Left ventricle myocardium inferior (tissue), 1 donor: ENCODE data around the gene HELB. TPM values are rescaled to one million over a fixed set of nuclear protein-coding genes. Genes with fewer than 3 reads are reported as not detected.

Source experiments
- DNase-seq: peaks from one replicate; pipeline ENCODE4 v3.0.0-alpha.2; 2020
- H3K27ac ChIP-seq: fragments of 200-600 bp; replicated peaks from 2 replicates; pipeline ENCODE4 v1.8.0; 2021
- H3K27me3 ChIP-seq: fragments of 200-600 bp; 2 replicates; pipeline ENCODE4 v1.8.0; 2021; ENCODE audit warnings: low read depth
- H3K36me3 ChIP-seq: fragments of 200-600 bp; 2 replicates; pipeline ENCODE4 v1.8.0; 2021
- H3K4me1 ChIP-seq: fragments of 200-600 bp; 2 replicates; pipeline ENCODE4 v1.8.0; 2021
- H3K4me3 ChIP-seq: fragments of 200-600 bp; 2 replicates; pipeline ENCODE4 v1.8.0; 2021; ENCODE audit warnings: mild to moderate bottlenecking, moderate library complexity
- H3K9me3 ChIP-seq: fragments of 200-600 bp; replicated peaks from 2 replicates; pipeline ENCODE4 v1.8.0; 2021
- CTCF ChIP-seq: fragments of 200-600 bp; IDR thresholded peaks from 2 replicates; pipeline ENCODE4 v1.8.0; 2021; ENCODE audit warnings: antibody characterized with exemption, mild to moderate bottlenecking, borderline replicate concordance
- intact Hi-C: fragments of 100-400 bp; cut with micrococcal nuclease; formaldehyde crosslinking; loops from one replicate; pipeline ENCODE4 v1.11.0; 2022
- total RNA-seq: library from RNA; stranded (reverse); fragmentation: NEBNext Ultra II Directional; extraction: Animal tissue kit (Norgen Biotek cat#: 25700); gene quantifications from one replicate; pipeline ENCODE4 v1.2.1, GENCODE V29; 2021
- donor health status: DM: no; HTN: yes; CAD: no; lungs with severe emphysema.

Gene HELB
- total RNA-seq, 1 donor from 2014 or later: 1.3 TPM

DNA sequence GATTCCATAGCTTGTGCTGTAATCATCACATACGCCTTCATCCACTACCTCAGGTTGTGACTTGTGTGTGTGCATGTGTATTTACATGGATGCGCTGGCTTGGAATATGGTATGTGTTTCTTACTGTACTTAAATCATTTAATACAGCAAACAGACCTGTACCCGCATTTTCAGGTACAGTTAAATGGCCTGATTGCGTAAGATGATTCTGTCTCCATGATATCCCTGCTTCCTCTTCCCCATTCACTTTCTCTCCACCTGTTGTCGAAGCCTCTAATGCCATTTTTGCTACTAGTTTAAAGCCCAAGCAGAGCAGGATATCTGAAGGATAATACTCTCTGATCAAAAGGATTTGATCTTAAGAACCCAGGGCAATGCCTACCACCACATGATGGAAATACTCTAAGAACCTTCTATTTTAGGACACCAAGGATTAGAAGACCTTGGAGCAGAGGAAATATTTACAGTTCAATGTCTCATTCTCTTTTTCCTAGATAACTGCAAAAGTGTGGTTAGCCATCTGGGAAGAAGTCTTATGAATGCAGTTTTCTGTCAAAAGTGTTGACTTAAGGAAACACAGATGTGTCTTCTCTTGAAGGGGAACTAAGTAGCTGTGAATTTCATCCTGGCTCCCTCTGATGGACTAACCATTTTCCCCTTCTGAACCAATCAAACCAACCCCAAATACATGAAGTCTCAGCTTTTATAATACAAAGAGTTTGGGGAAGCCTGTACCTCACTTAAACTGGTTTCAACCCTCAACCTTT, 78.7 kb downstream of the HELB start:
- no peaks in the 10 kb centered on the region for H3K9me3 ChIP-seq
- no peak overlapping the region for H3K4me3 ChIP-seq
- no peak for DNase-seq
- no peak overlapping the region for H3K27ac ChIP-seq
- no peaks in the 10 kb centered on the region for H3K27me3 ChIP-seq
- no peaks in the 10 kb centered on the region for H3K4me1 ChIP-seq
- no peaks in the 10 kb centered on the region for H3K36me3 ChIP-seq
- no peak for TF ChIP-seq CTCF
- intact Hi-C loops: no loop called here

DNA sequence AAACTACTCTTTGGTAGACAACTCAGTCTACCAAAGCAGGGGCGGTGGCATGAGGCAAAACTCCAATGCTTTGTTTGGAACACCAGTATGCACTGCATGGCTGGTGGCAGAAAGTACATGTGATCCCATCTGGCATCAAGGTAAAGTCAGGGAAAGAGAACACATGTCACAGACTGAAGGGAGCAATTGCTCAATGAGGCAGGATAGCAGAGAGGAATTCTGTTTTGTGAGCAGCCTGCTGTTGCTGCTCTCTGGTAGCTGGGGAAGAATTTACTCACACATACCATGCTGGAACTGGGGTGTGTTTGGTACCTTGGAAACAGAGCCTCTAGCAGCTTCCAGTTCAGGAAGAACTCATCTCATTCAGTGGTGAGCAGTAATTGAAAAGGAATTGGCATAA, 84.8 kb downstream of the HELB start:
- no peaks in the 10 kb centered on the region for H3K4me1 ChIP-seq
- no peak for TF ChIP-seq CTCF
- H3K9me3 ChIP-seq: no peaks in the 10 kb centered on the region
- H3K27me3 ChIP-seq: no peaks in the 10 kb centered on the region
- H3K4me3 ChIP-seq: no peak overlapping the region
- intact Hi-C loops: no loop called here
- DNase-seq: no peak
- no peak overlapping the region for H3K27ac ChIP-seq
- H3K36me3 ChIP-seq: no peaks in the 10 kb centered on the region

Other genes with a start within 250 kb of the HELB start
- 22.1 TPM for gene LLPH, start 171.7 kb upstream of the HELB start, total RNA-seq
- 74.5 TPM for gene TMBIM4, start 132.5 kb upstream of the HELB start, total RNA-seq
- 4.8 TPM for gene IRAK3, start 113.3 kb upstream of the HELB start, total RNA-seq